ENCODE results near the gene LDHD. TPM values are rescaled to one million over a fixed set of nuclear protein-coding genes. Genes with fewer than 3 reads are reported as not detected.
A peak's percentile ranks its signal among the peaks of the same experiment; 100 is the strongest.

The LDHD gene
- total and polyA plus RNA-seq, 10 of the 15 experiments (the other 5 are each of a cell fraction or from before 2014, with no cell fraction given): 0.10 to 0.12 TPM; not detected in 8

DNA sequence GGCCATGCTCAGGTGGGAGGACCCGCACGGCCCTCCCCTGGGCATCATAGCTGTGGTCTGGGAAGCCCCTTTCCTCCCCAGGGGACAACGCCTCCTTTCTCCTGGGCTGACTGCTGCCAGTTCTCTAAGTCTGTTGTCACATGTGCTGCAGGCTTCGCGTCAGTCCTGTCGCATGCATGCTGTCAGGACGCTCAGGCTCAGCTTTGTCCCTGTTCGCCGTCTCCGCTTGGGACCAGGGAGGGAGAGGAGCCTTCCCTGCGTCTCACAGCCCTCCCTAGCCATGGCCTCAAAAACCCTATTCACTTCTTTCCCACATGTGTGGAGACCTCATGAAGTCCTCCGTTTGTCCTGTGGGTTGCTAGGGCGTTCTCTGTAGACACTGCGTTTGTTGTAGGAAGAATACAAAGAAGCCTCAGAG, 21.4 kb downstream of the LDHD start:
- CTCF ChIA-PET: interaction anchor here (1.8 kb wide), 1 partner anchor 16 kb away, joined by 6 read pairs; no protein-coding TSS in a partner anchor
- Histone ChIP-seq H2AFZ (ENCODE audit: control insufficient read depth, low read depth, low read length) (no peak overlapping the region), H3K9ac (ENCODE audit: control insufficient read depth, insufficient read depth, low read length) (no peak overlapping the region), H3K9me3 (replicated peaks; ENCODE audit: control insufficient read depth, insufficient read depth, low read length) (no peaks in the 10 kb centered on the region), H3K4me3 (no peak overlapping the region), H3K27ac (ENCODE audit: control insufficient read depth, insufficient read depth) (no peak overlapping the region), H3K27me3 (replicated peaks in 1 of 2; ENCODE audit: control insufficient read depth in 2 of 2, insufficient read depth in 2 of 2, low read length in 1 of 2) (no peaks in the 10 kb centered on the region), H3K79me2 (ENCODE audit: control insufficient read depth, insufficient read depth, low read length) (no peaks in the 10 kb centered on the region; the same call in 1 of the 2 replicates), H4K20me1 (ENCODE audit: control insufficient read depth, insufficient read depth) (no peaks in the 10 kb centered on the region), H3K36me3 (ENCODE audit: control insufficient read depth in 2 of 2, insufficient read depth in 2 of 2, low read length in 1 of 2) (no peaks in the 10 kb centered on the region), H3K4me2 (ENCODE audit: control insufficient read depth, insufficient read depth) (no peak overlapping the region), H3K4me1 (ENCODE audit: control insufficient read depth, insufficient read depth, low read length) (peaks cover 23% of the 10 kb centered on the region)
- 62% methylated on average over 12 of the region's 14 CpGs for WGBS (ENCODE audit: insufficient coverage, insufficient replicate concordance, low lambda C conversion rate, missing lambda C conversion rate)
- ATAC-seq (peak; percentile 59), FAIRE-seq (no peak), DNase-seq (ENCODE audit: low read depth, low spot score) (no peak)
- in situ Hi-C loops (cut with MboI) (no loop called here), intact Hi-C loops (cut with micrococcal nuclease; ENCODE audit: unreplicated experiment) (no loop called here)
- SMC1A ChIA-PET (ENCODE audit: uncharacterized antibody, unreplicated experiment): no interaction called here
- no TSS peak for BruUV-seq (replicated peaks)
- POLR2A ChIA-PET: no interaction called here
- RAD21 ChIA-PET (ENCODE audit: unreplicated experiment): no interaction called here
- no peak for TF ChIP-seq JUNB (IDR thresholded peaks at IDR 0.05)
- peak; percentile 44 for TF ChIP-seq RELA (IDR thresholded peaks at IDR 0.05; ENCODE audit: borderline replicate concordance, partially characterized antibody)
- TF ChIP-seq TCF3 (IDR thresholded peaks at IDR 0.05; ENCODE audit: borderline replicate concordance, insufficient read depth, low read depth, low read length): no peak
- no peak for TF ChIP-seq ZNF217 (IDR thresholded peaks at IDR 0.05)
- TF ChIP-seq HDGF (IDR thresholded peaks at IDR 0.05): no peak
- TF ChIP-seq, protein P1, sequence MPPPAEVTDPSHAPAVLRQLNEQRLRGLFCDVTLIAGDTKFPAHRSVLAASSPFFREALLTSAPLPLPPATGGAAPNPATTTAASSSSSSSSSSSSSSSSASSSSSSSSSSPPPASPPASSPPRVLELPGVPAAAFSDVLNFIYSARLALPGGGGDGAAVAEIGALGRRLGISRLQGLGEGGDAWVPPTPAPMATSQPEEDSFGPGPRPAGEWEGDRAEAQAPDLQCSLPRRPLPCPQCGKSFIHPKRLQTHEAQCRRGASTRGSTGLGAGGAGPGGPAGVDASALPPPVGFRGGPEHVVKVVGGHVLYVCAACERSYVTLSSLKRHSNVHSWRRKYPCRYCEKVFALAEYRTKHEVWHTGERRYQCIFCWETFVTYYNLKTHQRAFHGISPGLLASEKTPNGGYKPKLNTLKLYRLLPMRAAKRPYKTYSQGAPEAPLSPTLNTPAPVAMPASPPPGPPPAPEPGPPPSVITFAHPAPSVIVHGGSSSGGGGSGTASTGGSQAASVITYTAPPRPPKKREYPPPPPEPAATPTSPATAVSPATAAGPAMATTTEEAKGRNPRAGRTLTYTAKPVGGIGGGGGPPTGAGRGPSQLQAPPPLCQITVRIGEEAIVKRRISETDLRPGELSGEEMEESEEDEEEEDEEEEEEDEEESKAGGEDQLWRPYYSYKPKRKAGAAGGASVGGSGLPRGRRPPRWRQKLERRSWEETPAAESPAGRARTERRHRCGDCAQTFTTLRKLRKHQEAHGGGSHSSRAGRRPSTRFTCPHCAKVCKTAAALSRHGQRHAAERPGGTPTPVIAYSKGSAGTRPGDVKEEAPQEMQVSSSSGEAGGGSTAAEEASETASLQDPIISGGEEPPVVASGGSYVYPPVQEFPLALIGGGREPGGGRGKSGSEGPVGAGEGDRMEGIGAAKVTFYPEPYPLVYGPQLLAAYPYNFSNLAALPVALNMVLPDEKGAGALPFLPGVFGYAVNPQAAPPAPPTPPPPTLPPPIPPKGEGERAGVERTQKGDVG (CRISPR knock-in tag; IDR thresholded peaks at IDR 0.05): no peak
- no peak for TF ChIP-seq ZNF622 (IDR thresholded peaks at IDR 0.05)
- peak; percentile 66 for TF ChIP-seq RUNX3 (IDR thresholded peaks at IDR 0.05; ENCODE audit: low read length)
- TF ChIP-seq NR2C1 (IDR thresholded peaks at IDR 0.05): no peak
- TF ChIP-seq SREBF2 (IDR thresholded peaks at IDR 0.05; ENCODE audit: low read length): no peak
- TF ChIP-seq PML (IDR thresholded peaks at IDR 0.05; ENCODE audit: low read length): no peak
- 0 out of 2 replicates have a peak, but pooled peaks have one; percentile 21 for TF ChIP-seq IKZF1 (conservative IDR thresholded peaks at IDR 0.05)
- no peak for TF ChIP-seq NFYA (IDR thresholded peaks at IDR 0.05; ENCODE audit: borderline replicate concordance, low read depth, low read length)
- TF ChIP-seq SMARCA5 (IDR thresholded peaks at IDR 0.05): no peak
- TF ChIP-seq, protein P2, sequence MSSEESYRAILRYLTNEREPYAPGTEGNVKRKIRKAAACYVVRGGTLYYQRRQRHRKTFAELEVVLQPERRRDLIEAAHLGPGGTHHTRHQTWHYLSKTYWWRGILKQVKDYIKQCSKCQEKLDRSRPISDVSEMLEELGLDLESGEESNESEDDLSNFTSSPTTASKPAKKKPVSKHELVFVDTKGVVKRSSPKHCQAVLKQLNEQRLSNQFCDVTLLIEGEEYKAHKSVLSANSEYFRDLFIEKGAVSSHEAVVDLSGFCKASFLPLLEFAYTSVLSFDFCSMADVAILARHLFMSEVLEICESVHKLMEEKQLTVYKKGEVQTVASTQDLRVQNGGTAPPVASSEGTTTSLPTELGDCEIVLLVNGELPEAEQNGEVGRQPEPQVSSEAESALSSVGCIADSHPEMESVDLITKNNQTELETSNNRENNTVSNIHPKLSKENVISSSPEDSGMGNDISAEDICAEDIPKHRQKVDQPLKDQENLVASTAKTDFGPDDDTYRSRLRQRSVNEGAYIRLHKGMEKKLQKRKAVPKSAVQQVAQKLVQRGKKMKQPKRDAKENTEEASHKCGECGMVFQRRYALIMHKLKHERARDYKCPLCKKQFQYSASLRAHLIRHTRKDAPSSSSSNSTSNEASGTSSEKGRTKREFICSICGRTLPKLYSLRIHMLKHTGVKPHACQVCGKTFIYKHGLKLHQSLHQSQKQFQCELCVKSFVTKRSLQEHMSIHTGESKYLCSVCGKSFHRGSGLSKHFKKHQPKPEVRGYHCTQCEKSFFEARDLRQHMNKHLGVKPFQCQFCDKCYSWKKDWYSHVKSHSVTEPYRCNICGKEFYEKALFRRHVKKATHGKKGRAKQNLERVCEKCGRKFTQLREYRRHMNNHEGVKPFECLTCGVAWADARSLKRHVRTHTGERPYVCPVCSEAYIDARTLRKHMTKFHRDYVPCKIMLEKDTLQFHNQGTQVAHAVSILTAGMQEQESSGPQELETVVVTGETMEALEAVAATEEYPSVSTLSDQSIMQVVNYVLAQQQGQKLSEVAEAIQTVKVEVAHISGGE (CRISPR knock-in tag; IDR thresholded peaks at IDR 0.05): no peak
- TF ChIP-seq, protein P3, sequence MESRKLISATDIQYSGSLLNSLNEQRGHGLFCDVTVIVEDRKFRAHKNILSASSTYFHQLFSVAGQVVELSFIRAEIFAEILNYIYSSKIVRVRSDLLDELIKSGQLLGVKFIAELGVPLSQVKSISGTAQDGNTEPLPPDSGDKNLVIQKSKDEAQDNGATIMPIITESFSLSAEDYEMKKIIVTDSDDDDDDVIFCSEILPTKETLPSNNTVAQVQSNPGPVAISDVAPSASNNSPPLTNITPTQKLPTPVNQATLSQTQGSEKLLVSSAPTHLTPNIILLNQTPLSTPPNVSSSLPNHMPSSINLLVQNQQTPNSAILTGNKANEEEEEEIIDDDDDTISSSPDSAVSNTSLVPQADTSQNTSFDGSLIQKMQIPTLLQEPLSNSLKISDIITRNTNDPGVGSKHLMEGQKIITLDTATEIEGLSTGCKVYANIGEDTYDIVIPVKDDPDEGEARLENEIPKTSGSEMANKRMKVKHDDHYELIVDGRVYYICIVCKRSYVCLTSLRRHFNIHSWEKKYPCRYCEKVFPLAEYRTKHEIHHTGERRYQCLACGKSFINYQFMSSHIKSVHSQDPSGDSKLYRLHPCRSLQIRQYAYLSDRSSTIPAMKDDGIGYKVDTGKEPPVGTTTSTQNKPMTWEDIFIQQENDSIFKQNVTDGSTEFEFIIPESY (IDR thresholded peaks at IDR 0.05): no peak
- no peak for TF ChIP-seq MTA3 (IDR thresholded peaks at IDR 0.05; ENCODE audit: borderline replicate concordance, low read length)
- no peak for TF ChIP-seq NRF1 (conservative IDR thresholded peaks at IDR 0.05; ENCODE audit: low read depth, low read length)
